Stimulated activated CD4-positive, alpha-beta T cell treated with anti-CD3 and anti-CD28 coated beads, Interleukin-12 subunit alpha, Interleukin-12 subunit beta, amount 100 ng/mL, for 48 hours (primary cell): ENCODE data around the gene TCEAL9.
A peak's percentile ranks its signal among the peaks of the same experiment; 100 is the strongest.
"Not testable (repeated sequence)": the region's sequence is repeated elsewhere in the genome, so short reads cannot be mapped to it uniquely, and the experiment has no call there.

Experiments
- DNase-seq, 3 donors: peaks; one replicate each; pipeline ENCODE4 v3.0.0-alpha.2; 2020; ENCODE audit warnings: low read depth in 2 of 3, low spot score in 1 of 3

TCEAL9 gene, protein sequence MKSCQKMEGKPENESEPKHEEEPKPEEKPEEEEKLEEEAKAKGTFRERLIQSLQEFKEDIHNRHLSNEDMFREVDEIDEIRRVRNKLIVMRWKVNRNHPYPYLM

DNA sequence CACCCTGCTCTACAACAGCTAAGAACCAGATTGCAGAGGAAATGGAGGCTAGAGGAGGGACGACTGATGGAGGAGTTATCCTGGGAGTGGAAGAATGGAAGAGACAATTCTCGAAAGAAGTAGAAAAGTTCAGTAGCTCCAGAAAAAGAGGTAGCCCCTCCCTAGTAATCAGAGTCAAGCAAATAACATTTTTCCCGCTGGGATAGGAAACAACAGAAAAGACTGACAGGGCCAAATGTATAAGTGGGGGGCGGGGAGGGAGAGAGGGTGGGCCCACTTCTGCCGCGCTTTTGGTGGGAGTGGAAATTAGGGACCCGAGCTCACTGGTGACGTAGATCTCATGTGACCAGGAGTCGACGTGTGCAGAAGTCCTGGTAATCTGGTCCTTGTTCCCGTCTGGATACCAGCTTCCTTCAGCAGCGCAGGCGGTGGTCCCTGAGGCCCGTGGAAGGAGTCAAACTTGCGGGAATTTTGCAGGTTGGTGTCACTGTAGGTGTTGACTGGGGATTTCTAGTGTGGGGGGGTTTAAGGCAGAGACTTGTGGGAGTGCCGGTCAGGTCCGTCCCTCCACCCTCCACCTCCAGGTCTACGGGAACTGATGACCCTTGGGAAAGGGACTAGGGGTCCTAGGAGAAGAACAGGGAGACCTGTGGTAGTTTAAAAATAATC is at the start of gene TCEAL9:
Gene TCEAL9, plus strand, starts transcription at position 377 of the 669 bp plus-strand sequence. CDS start 1,179 bp downstream, outside the sequence.
- no peak for DNase-seq

DNA sequence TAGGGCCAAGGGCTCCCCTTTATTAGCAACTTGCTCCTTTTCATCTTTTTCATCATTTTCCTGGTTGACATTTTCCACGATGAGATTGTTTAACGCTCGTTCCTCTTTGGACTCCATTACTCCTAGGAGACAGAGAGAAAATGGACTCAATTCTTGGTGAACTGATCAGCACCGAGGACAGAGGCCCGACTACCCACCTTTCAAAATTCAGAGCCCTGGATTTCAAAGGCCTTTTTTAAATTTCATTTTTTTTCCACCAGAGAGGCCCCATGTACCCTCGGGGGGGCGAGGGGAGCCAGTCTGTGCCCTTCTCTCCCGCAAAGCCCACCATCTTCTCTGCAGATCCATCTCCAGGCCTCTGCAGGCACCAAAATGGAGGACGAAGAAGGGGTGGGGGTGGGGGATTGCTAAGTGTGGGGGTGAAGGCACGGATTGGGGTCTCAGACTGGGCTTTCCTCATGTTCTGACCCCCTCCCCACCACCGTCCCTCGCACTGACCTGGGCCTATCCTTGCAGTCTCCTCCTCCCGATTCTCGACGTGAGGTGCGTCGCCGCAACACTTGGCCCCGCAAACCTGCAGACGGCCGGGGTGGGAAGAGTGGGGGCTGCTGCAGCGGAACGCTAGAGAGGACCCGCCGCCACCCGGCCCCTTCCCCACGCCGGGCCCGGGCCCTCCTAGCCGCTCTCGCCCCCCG is 46.3 kb upstream of the TCEAL9 start:
- no peak for DNase-seq

DNA sequence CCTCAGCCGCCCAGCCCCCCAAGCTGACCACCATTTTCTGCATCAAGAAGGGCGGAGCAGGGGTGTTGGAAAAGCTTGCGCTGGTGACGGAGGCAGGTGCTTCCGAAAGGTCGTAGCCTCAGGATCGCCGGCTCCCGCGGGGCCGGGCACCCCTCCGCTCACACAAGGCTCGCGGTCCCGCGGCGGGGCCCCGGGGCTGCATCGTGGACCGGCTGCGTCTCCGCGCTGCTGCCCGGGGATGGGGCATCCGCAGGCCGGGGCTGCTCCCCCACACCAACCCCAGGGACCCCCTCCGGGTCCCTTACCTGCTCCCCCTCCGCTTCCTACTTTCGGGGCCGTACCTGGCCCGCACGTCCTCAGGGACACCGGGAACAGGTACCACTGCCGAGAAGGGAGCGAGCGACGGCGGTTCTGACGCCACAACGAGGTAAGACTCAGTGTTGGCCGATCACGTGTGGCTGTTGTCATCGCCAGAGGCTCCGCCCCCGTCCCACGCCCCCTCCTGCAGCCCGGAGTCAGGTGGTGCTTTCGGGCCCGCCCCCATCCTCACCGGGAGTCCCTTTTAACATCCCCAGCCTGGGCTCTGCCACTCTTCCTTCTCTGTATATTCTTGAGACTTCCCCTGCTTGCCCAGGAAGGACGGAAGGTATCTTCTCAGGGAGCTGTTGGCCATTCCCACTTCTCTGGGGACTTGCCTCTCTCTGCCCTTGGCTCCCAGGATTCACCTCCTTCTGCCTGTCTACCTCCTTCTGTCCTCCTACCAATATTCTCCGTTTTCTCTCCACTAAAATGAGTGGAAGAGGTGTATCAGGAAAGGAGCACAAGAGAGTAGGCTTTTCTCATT is 45.5 kb upstream of the TCEAL9 start, which contains the start of gene BEX2:
Gene BEX2, minus strand, starts transcription at position 436 of the 844 bp plus-strand sequence. CDS start 1,014 bp downstream, outside the sequence.
- DNase-seq = peak; percentile 66 to 76 (median 67)

DNA sequence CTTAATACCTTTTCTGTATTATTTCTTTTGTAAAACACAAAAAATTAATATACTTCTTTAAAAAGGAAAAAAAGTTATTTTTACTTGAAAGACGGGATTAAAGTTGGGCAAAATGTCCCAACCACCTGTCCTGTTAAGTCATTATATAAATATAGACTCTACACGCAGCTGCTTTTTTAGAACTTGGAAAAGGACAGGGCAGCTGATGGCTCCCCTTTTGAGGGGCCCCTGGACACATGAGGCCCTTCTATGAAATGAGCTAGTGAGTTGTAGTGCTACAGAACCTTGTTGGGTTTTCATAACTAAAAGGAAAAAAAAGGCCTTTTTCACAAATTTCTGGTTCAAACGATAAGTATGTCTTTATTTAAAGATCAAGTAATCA is 44.9 kb upstream of the TCEAL9 start:
- no peak for DNase-seq

DNA sequence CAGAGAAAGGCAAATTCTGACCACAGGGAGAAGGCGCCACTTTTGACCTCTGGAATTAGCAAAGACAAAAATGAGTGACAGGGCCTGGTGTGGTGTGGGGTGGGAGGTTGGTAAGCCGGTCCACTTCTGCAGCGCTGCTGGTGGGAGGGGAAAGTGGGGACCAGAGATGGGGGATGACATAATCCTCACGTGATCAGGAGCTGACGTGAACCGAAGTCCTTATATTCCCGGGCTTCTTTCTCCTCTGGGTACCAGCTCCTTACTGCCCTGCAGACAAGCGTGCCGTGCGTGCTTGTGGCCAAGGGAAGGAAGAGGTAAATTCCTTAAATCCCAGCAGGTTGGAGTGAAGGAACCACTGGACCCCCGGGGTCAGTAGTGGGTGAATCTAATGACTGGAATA is 26.3 kb upstream of the TCEAL9 start, which contains the start of gene TCEAL7:
Gene TCEAL7, plus strand, starts transcription at position 249 of the 400 bp plus-strand sequence. CDS start 1,165 bp downstream, outside the sequence.
- DNase-seq = no peak

DNA sequence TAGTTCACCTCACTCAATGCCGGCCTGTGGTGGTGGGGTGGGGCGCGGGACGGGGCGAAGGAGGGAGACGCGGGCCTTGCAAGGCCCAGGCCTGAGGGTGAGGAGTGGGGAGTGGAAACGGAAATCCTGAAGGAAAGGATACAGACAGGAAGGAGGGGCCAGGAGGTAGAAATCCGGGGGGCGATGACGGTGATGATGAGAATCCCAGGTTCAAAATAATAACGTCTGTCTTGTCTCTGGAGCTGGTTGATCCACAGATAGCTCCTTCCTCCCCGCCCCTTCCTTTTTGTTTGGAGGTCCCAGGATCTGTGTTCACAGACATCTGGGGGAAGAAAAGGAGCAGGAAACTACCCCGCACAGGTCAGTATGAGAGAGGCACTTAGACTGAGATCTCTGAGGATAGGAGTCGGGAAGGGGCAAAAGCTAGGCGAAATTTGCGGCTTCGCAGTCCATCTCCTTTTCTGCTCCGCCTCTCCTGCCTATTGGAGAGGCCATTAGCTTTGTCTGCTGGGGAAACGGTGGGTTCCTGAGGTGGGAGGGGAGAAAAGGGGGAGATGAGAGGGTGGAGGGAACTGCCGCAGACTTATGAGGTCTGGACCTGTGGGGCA is 25.5 kb upstream of the TCEAL9 start:
- no peak for DNase-seq

DNA sequence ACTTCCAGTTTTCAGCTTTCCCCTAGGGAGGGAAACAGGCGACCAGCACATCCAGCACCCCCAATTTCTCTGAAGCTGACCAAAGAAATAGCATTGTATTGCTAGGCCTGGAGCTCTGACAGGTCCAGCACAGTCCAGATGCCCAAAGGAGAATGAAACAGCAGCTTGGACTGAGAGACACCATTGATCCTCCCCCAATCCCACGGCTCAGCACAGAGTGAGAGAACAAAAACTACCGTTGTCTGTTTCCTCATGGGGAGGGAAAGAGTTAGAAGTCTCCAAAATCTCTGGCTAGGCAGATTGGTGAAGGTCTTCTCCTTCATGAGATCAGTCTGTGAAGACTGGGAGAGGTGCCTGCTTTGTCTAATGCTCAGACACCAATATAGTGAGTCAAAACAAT is 17.6 kb upstream of the TCEAL9 start:
- no peak for DNase-seq

DNA sequence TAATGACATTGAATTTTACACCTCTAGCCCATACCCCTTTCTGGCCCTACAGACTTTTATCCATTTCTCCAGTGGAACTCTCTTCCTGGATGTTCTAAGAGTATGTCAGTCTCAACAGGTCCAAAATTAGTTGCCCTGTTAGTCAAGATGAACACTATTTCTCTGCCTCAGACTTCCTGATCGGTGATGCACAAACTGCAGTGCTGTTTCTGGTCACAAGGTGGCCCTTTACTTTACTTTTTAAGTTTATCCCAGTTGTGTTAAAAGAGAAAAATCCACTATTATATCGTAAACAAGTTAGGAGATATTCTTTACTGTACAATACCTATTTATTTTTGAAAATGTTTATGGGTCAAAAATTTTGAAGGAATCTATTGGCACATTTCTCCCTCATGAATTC is 13.2 kb upstream of the TCEAL9 start:
- DNase-seq = peak in 1 of 3 donors; percentile 29

DNA sequence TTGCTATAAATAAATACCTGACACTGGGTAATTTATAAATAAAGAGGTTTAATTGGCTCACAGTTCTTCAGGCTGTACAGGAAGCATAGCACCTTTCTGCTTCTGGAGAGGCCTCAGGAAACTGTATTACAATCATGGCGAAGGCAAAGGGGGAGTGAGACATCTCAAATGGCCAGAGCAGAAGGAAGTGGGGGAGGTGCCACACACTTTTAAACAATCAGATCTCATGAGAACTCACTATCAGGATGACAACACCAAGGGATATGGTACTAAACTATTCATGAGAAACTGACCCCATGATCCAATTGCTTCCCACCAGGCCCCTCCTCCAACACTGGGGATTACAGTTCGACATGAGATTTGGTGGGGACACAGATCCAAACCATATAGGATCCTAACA is 11.7 kb upstream of the TCEAL9 start:
- DNase-seq = no peak

DNA sequence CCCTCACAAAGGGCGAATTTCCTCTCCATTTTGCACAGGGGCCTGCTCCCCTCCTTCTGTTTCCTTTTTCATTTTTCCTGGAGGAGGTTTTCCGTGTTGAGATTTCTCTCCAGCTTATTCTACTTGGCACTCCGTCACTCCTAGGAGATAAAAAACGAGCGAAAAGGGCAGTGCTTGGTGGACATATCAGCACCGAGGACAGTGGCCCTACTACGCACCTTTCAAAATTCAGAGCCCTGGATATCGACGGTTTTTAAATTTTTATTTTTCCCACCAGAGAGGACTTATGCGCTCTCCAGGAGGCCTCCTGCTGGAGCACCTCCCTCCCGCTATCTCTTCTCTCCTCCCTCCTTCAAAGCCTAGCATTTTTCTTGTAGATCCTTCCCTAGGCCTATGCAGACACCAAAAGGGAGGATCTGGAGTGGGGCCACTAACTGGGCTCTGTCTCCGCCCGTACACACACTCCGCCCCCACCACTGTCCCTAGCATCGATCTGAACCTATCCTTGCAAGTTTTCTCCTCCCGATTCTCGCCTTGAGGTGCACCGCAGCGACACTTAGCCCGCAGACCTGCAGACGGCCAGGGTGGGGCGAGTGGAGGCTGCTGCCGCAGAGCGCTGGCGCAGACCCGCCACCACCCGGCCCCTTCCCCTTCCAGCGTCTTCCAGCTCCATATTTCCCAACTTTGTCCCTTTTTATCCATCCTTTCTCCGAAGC is 8.5 kb upstream of the TCEAL9 start:
- no peak for DNase-seq

DNA sequence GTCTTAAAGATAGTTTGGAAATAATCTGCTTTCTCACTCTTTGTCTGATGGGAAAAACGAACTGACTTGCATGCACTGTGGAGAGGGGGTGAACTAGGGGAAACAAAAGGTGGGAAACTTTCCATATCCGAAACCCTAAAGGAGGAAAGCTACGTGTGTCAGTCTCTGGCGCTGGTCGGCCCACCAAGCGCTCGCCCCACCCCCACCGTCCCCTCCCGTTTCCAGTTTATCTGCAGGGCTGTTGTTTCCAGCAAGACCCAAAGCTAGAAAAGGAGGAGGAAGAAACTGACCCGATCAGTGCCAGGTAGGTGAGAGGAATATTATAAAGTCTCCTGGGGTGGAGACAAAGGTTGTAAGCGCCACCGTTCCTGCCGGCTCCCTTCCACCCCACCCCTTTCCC is 552 bp downstream of the TCEAL9 start:
- DNase-seq = no peak

DNA sequence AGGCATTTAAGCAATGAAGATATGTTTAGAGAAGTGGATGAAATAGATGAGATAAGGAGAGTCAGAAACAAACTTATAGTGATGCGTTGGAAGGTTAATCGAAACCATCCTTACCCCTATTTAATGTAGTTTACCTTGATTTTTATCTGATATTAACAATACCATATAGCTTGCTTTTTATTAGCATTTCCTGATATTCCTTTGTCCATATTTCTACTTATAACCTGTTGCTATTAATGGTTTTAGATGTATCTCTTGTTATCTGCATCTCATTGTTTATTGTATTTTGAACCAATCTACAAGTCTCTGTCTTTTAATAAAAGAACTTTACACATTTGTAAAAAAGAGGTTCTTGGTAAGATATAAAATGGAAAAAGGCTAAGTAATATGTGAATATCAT is 1.6 kb downstream of the TCEAL9 start:
- no peak for DNase-seq

DNA sequence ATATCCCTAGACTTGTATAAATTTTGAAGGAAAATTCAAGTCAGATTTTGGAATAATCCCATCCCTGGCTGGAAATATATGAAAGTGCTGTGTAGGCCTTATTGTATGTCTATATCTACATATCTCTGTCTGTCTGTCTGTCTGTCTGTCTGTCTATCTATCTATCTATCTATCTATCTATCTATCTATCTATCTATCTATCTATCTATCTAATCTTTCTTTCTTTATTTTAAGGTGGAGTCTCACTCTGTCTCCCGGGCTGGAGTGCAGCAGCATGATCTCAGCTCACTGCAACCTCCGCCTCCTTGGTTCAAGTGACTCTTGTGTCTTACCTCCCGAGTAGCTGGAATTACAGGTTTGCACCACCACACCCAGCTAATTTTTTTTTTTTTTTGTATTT is 3.3 kb downstream of the TCEAL9 start:
- not testable (repeated sequence) for DNase-seq

DNA sequence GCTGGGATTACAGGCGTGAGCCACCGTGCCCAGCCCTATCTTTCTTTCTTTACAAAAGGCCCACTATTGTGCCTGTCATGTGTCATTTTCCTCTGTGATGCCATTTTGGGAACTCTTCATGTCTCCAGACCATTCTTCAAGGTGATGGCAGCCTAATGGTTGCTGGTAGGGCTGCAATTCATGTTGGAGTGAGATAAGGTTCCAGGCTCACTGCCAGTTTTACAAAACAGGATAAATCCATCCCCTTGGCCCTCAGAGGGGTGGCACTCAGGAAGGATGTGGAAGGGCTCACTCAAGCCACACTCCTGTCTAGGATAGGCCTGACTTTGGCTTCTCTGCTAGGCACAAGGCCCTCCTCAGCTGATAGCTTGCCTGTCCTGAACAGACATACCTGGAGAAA is 3.8 kb downstream of the TCEAL9 start:
- DNase-seq = no peak

DNA sequence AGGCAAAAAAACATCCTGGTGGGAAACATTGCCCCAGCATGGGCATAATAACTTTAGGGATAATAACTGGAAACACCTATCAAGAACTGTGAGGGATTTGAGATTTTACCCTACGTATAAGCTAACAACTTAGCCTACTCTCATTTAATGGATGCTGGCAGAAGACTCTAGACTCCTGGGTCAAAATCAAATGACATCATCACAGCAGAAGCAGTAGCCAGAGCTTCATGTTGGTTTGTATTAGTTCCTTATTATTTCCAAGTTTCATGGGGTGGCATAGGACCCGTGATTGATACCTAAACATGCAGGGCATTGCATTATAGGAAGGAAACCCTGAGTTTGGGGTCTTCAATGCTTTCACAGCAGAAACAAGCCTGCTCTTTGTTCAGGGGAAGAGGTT is 4.6 kb downstream of the TCEAL9 start:
- no peak for DNase-seq

DNA sequence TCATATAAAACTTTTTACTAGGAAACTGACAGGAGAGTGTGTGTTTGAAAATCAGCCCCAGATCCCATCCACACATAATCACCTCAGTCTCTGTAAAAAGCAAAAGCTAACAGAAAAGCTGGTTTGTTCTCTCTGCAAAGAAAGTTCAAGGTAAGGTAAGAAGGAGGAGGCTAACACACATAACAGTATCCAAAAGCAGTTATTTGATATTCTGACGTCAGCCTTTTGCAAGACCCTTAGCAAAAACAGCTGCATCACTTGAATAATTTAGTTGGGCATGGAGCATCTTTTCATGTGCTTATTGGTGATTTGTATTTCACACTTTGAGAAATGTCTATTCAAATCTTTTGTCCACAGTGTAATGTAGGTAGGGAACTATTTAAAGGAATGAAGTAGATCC is 5.5 kb downstream of the TCEAL9 start:
- DNase-seq = no peak

DNA sequence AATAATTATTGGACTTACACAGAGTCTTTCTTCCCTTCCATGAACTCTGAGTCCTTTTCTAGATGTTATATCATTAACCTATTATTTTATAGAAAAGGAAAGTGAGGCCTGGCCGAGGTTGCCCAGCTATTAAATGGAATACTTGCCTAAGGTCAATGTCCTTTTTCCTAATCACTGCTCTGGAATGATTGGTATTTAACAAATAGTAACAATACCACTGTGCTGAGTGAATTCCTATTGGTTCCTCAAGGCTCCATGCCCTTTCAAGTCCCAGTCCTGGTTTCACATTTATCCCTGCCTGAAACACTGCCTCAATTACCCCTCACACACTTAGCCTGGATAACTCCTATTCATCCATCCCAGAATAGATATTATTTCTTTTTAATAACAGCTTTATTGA is 6.2 kb downstream of the TCEAL9 start:
- no peak for DNase-seq

DNA sequence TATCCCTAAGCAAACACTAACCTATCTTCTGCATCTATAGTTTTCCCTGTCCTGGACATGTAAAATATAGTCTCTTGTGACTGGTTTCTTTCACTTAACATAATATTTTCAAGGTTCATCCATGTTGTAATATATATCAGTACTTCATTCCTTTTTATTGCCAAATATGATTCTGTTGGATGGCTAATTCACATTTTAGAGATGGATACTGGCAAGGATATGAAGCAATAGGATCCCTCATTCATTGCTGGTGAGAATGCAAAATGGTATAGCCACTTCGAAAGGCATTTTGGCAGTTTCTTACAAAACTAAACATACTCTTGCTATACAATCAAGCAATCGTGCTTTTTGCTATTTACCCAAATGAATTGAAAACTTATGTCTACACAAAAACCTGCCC is 6.7 kb downstream of the TCEAL9 start:
- no peak for DNase-seq

DNA sequence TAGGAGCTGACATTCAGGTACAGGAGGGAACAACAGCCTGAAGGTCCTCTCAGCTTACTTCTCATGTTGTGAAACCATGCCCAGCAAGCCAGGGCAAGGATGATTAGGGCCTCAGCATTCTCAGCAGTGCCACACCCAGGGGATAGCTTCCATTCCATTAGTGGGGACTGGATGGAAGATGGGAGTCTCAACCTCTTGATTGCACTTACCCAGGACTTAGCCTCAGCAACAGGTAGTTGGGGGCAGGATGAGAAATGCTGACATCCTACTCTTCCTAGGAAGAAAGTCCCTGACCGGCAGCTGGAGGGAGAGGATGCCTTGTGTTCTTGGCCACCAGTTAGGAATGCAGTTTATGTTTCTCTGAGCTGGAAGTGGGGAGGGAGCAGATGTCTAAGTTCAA is 11.2 kb downstream of the TCEAL9 start:
- no peak for DNase-seq

DNA sequence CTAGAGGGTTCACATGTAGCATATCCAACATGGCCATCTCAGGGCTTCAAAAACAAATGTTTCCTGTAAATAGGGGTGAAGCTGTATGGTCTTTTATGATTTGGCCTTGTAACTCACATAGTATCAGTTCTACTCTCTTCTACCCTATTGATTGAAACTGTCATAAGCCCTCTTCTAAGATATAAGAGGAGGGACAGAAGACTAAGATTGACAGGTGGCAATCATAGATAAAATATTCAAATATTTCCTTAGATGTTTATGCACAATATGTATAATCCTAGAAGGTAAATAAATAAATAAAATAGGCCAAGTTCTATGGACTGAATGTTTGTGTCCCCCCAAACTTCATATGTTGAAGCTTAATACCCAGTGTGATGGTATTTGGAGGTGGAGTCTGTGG is 13.2 kb downstream of the TCEAL9 start:
- no peak for DNase-seq
